Mammary epithelial cell (primary cell): ENCODE results near the gene SLC43A3.

Source experiments
- CTCF ChIP-seq, 2 donors: IDR thresholded peaks in 1 of 2; conservative IDR thresholded peaks in 1 of 2; 2 replicates each; pipeline ENCODE4 v1.5.1; 2011 to 2012; ENCODE audit warnings: inconsistent platforms in 2 of 2, low read length in 2 of 2, mild to moderate bottlenecking in 2 of 2, control low read depth in 1 of 2, low read depth in 1 of 2; ENCODE audit not compliant: insufficient read depth in 1 of 2; ENCODE audit errors: extremely low read depth in 1 of 2
- EZH2 ChIP-seq: IDR thresholded peaks from 2 replicates; pipeline ENCODE4 v1.6.1; 2012; ENCODE audit warnings: low read length, inconsistent platforms, borderline replicate concordance

GRCh38 chr11:57399221-57399620, 27.7 kb downstream of the SLC43A3 start:
- TF ChIP-seq CTCF (conservative IDR thresholded peaks at IDR 0.05 in 1 of 2, IDR thresholded peaks at IDR 0.05 in 1 of 2; ENCODE audit: extremely low read depth in 1 of 2, insufficient read depth in 1 of 2, low read depth in 1 of 2, low read length in 2 of 2) (no peak), EZH2 (no peak)
